Measurements from ENCODE around the gene NT5DC1. TPM values are rescaled to one million over a fixed set of nuclear protein-coding genes. Genes with fewer than 3 reads are reported as not detected.

The NT5DC1 gene
- polyA plus RNA-seq, 1 experiment: 23.2 TPM

DNA sequence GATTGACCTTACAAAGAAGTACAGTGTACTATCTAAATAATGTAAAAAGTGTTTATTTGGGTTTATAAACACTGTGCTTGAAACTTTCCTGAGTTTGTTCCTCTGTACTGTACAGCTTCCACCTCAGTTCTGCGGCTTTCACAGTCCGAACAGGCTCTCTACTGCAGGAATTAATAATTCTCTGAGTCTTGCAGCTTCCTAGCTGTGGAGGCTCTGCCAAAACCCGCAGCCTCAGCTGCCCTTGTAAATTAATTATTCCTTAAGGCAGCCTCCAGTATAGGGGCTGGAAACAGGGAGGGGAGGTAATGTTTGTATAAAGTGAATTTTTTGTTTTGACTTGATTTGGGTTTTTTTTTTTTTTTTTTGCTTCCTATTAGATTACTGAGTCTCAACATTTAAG is 134.0 kb downstream of the NT5DC1 start:
- no peak for DNase-seq (ENCODE audit: low read depth, low spot score)
- Histone ChIP-seq H3K9me3 (ENCODE audit: control insufficient read depth, insufficient read depth, low read length) (no peaks in the 10 kb centered on the region), H3K27me3 (ENCODE audit: control insufficient read depth, insufficient read depth, low read length) (no peaks in the 10 kb centered on the region), H3K27ac (ENCODE audit: low read depth, low read length) (no peak overlapping the region), H3K4me3 (ENCODE audit: low read depth, low read length) (no peak overlapping the region)
- POLR2A ChIA-PET: no interaction called here
- no peak for TF ChIP-seq CTCF (IDR thresholded peaks at IDR 0.05; ENCODE audit: low read depth, low read length)
- CTCF ChIA-PET: interaction anchor here (10.5 kb wide), 1 partner anchor 17 kb away, joined by 103 read pairs; no protein-coding TSS in a partner anchor

- DNase-seq (ENCODE audit: low read depth, low spot score): no peak
- Histone ChIP-seq H3K9me3 (ENCODE audit: control insufficient read depth, insufficient read depth, low read length) (no peaks in the 10 kb centered on the region), H3K27me3 (ENCODE audit: control insufficient read depth, insufficient read depth, low read length) (no peaks in the 10 kb centered on the region), H3K4me3 (ENCODE audit: low read depth, low read length) (no peak overlapping the region), H3K27ac (ENCODE audit: low read depth, low read length) (no peak overlapping the region)
- ChIA-PET POLR2A (no interaction called here), CTCF (interaction anchor here (1.1 to 2.1 kb wide), 2 partner anchors 20 to 30 kb away, joined by 3 to 12 read pairs; no protein-coding TSS in a partner anchor)
- TF ChIP-seq CTCF (IDR thresholded peaks at IDR 0.05; ENCODE audit: low read depth, low read length): no peak
Observed at GRCh38 chr6:116238083-116238482, 137.4 kb downstream of the NT5DC1 start.

DNA sequence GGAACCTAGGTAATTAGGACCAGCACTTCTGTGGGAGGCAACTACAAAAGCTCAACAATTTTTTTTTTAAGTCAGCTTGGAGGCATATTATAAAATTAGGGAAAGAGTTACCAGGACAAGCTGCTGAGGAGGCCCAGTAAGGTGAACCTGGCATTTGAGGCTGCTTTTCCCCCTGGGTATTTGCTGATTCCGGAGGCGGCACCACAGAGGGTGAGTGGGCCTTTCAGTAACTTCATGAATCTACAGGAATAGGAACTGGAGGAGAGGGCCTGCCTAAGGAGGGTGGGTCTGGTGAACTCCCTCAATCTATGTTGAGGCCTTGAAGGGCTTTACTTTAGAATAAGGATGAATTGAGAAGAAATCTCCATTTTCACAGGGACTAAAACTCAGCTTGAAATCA is 138.6 kb downstream of the NT5DC1 start:
- Histone ChIP-seq H3K27me3 (ENCODE audit: control insufficient read depth, insufficient read depth, low read length) (no peaks in the 10 kb centered on the region), H3K27ac (ENCODE audit: low read depth, low read length) (no peak overlapping the region), H3K9me3 (ENCODE audit: control insufficient read depth, insufficient read depth, low read length) (no peaks in the 10 kb centered on the region), H3K4me3 (ENCODE audit: low read depth, low read length) (no peak overlapping the region)
- DNase-seq (ENCODE audit: low read depth, low spot score): no peak
- ChIA-PET CTCF (interaction anchor here (1.0 to 2.1 kb wide), 3 partner anchors 21 to 28 kb away, joined by 5 to 12 read pairs (median 6); no protein-coding TSS in a partner anchor), POLR2A (no interaction called here)
- TF ChIP-seq CTCF (IDR thresholded peaks at IDR 0.05; ENCODE audit: low read depth, low read length): no peak

- Histone ChIP-seq H3K4me3 (ENCODE audit: low read depth, low read length) (no peak overlapping the region), H3K27ac (ENCODE audit: low read depth, low read length) (no peak overlapping the region), H3K9me3 (ENCODE audit: control insufficient read depth, insufficient read depth, low read length) (no peaks in the 10 kb centered on the region), H3K27me3 (ENCODE audit: control insufficient read depth, insufficient read depth, low read length) (no peaks in the 10 kb centered on the region)
- ChIA-PET POLR2A (no interaction called here), CTCF (interaction anchor here (1.2 kb wide), 1 partner anchor 22 kb away, joined by 5 read pairs; no protein-coding TSS in a partner anchor)
- no peak for TF ChIP-seq CTCF (IDR thresholded peaks at IDR 0.05; ENCODE audit: low read depth, low read length)
- no peak for DNase-seq (ENCODE audit: low read depth, low spot score)
Observed at GRCh38 chr6:116239856-116240255, 139.2 kb downstream of the NT5DC1 start.

DNA sequence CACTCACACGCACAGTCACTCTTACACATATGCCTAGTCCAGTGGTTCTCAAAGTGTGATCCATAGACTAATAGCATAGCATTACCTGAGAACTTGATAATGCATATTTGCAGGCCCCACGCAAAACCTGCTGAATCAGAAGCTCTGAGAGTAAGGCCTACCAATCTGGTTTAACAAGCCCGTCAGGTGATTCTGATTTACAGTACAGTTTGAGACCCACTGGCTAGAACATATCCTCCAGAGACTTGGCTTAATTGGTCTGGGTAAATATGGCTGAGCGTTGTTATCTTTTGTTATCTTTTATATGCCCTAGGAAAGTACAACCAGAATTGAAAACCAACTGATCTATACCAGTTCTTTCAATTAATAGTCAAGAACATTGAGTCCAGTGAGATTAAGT is 143.6 kb downstream of the NT5DC1 start:
- no peak for DNase-seq (ENCODE audit: low read depth, low spot score)
- no peak overlapping the region for H3K27ac ChIP-seq (ENCODE audit: low read depth, low read length)
- no peak overlapping the region for H3K4me3 ChIP-seq (ENCODE audit: low read depth, low read length)
- POLR2A ChIA-PET: no interaction called here
- CTCF ChIA-PET: interaction anchor here (1.4 to 1.9 kb wide), 2 partner anchors 24 to 28 kb away, joined by 4 to 9 read pairs; no protein-coding TSS in a partner anchor
- no peak for TF ChIP-seq CTCF (IDR thresholded peaks at IDR 0.05; ENCODE audit: low read depth, low read length)
- H3K9me3 ChIP-seq (ENCODE audit: control insufficient read depth, insufficient read depth, low read length): no peaks in the 10 kb centered on the region
- no peaks in the 10 kb centered on the region for H3K27me3 ChIP-seq (ENCODE audit: control insufficient read depth, insufficient read depth, low read length)
